T follicular helper cell (primary cell): Measurements from ENCODE around the gene ERCC6L2.

Experiments used
- DNase-seq: peaks from one replicate; pipeline ENCODE4 v3.0.0-alpha.2; 2020; ENCODE audit warnings: low read depth

ERCC6L2 gene

GRCh38 chr9:95920017-95920416, 44.5 kb downstream of the ERCC6L2 start:
- DNase-seq: no peak

GRCh38 chr9:95923794-95924193, 48.3 kb downstream of the ERCC6L2 start:
- no peak for DNase-seq

- no peak for DNase-seq
Measured at GRCh38 chr9:95924987-95925386, 49.5 kb downstream of the ERCC6L2 start.

- DNase-seq: no peak
Measured at GRCh38 chr9:95927271-95928004, 51.9 kb downstream of the ERCC6L2 start.

GRCh38 chr9:95930277-95930676, 54.8 kb downstream of the ERCC6L2 start:
- no peak for DNase-seq

GRCh38 chr9:95935861-95936578, 60.5 kb downstream of the ERCC6L2 start:
- no peak for DNase-seq

- DNase-seq: no peak
Measured at GRCh38 chr9:95936579-95937075, 61.1 kb downstream of the ERCC6L2 start.

- no peak for DNase-seq
Measured at GRCh38 chr9:95937131-95937530, 61.6 kb downstream of the ERCC6L2 start.

- DNase-seq: no peak
Measured at GRCh38 chr9:95938724-95939123, 63.2 kb downstream of the ERCC6L2 start.

- no peak for DNase-seq
Measured at GRCh38 chr9:95939472-95939871, 64.0 kb downstream of the ERCC6L2 start.

- no peak for DNase-seq
Measured at GRCh38 chr9:95940265-95940664, 64.8 kb downstream of the ERCC6L2 start.

- no peak for DNase-seq
Measured at GRCh38 chr9:95942016-95942415, 66.5 kb downstream of the ERCC6L2 start.

GRCh38 chr9:95947118-95947517, 71.6 kb downstream of the ERCC6L2 start:
- no peak for DNase-seq

- DNase-seq: no peak
Measured at GRCh38 chr9:95952471-95952870, 77.0 kb downstream of the ERCC6L2 start.

- no peak for DNase-seq
Measured at GRCh38 chr9:95953986-95954385, 78.5 kb downstream of the ERCC6L2 start.

- no peak for DNase-seq
Measured at GRCh38 chr9:95954940-95955339, 79.4 kb downstream of the ERCC6L2 start.

- DNase-seq: no peak
Measured at GRCh38 chr9:95962936-95963335, 87.4 kb downstream of the ERCC6L2 start.

- no peak for DNase-seq
Measured at GRCh38 chr9:95963659-95964058, 88.2 kb downstream of the ERCC6L2 start.

GRCh38 chr9:95966306-95966705, 90.8 kb downstream of the ERCC6L2 start:
- no peak for DNase-seq

- DNase-seq: no peak
Measured at GRCh38 chr9:95970317-95970716, 94.8 kb downstream of the ERCC6L2 start.

GRCh38 chr9:95971815-95972214, 96.3 kb downstream of the ERCC6L2 start:
- no peak for DNase-seq

GRCh38 chr9:95974389-95974788, 98.9 kb downstream of the ERCC6L2 start:
- no peak for DNase-seq

GRCh38 chr9:95977371-95977770, 101.9 kb downstream of the ERCC6L2 start:
- no peak for DNase-seq
